Spleen (tissue), 11 donors: ENCODE results near the gene AMPD1. TPM values are rescaled to one million over a fixed set of nuclear protein-coding genes. Genes with fewer than 3 reads are reported as not detected.

Experiments used
- DNase-seq: peaks from one replicate; pipeline ENCODE4 v3.0.0-alpha.2; 2020
- H3K27ac ChIP-seq, 8 donors: fragments of 200-600 bp; sonication (generic) in 7 of 8; 1 replicate in 4 of 8; 2 replicates in 4 of 8; pipeline versions ENCODE4 v1.5.0 to v1.8.0; 2016 to 2021; ENCODE audit warnings: inconsistent platforms in 4 of 8, mild to moderate bottlenecking in 4 of 8, moderate library complexity in 1 of 8
- H3K27me3 ChIP-seq, 7 donors: fragments of 200-600 bp; sonication (generic) in 6 of 7; replicated peaks in 1 of 7; 1 replicate in 4 of 7; 2 replicates in 3 of 7; pipeline versions ENCODE4 v1.5.0 to v1.8.0; 2016 to 2021; ENCODE audit warnings: inconsistent platforms in 3 of 7, mild to moderate bottlenecking in 1 of 7
- H3K36me3 ChIP-seq, 6 donors: fragments of 200-600 bp; sonication (generic) in 5 of 6; 1 replicate in 4 of 6; 2 replicates in 2 of 6; pipeline versions ENCODE4 v1.5.0 to v1.8.0; 2016 to 2021; ENCODE audit warnings: inconsistent platforms in 2 of 6
- H3K4me1 ChIP-seq, 6 donors: fragments of 200-600 bp; sonication (generic) in 5 of 6; 1 replicate in 3 of 6; 2 replicates in 3 of 6; pipeline versions ENCODE4 v1.5.0 to v1.8.0; 2016 to 2021; ENCODE audit warnings: inconsistent platforms in 3 of 6
- H3K4me3 ChIP-seq, 8 donors: fragments of 200-600 bp; sonication (generic) in 7 of 8; 1 replicate in 4 of 8; 2 replicates in 4 of 8; pipeline versions ENCODE4 v1.5.0 to v1.8.0; 2016 to 2021; ENCODE audit warnings: inconsistent platforms in 4 of 8, mild to moderate bottlenecking in 4 of 8, moderate library complexity in 2 of 8
- H3K9me3 ChIP-seq, 8 donors: fragments of 200-600 bp; sonication (generic) in 7 of 8; 1 replicate in 4 of 8; 2 replicates in 4 of 8; pipeline versions ENCODE4 v1.5.0 to v1.8.0; 2016 to 2021; ENCODE audit warnings: inconsistent platforms in 4 of 8
- CTCF ChIP-seq, 11 experiments: fragments of 200-600 bp in 7 of 11; fragments of 450-650 bp in 4 of 11; sonication (generic) in 4 of 11; IDR thresholded peaks in 8 of 11; conservative IDR thresholded peaks in 3 of 11; 1 replicate in 7 of 11; 2 replicates in 4 of 11; pipeline versions ENCODE4 v1.4.0 to v1.8.0; 2016 to 2021; ENCODE audit warnings: antibody characterized with exemption in 11 of 11, inconsistent platforms in 4 of 11, mild to moderate bottlenecking in 1 of 11
- POLR2A ChIP-seq, 3 donors: fragments of 450-650 bp; IDR thresholded peaks; one replicate each; pipeline ENCODE4 v1.5.1; 2017; ENCODE audit warnings: antibody characterized with exemption in 3 of 3, mild to moderate bottlenecking in 1 of 3
- POLR2AphosphoS5 ChIP-seq, 3 donors: sonication (generic); formaldehyde crosslinking; IDR thresholded peaks; one replicate each; pipeline ENCODE4 v1.5.1; 2017; ENCODE audit warnings: antibody characterized with exemption in 3 of 3
- WGBS, 5 donors: extraction: QIAGEN DNeasy Blood & Tissue Kit in 3 of 5; methylation state at CpG; one replicate each; pipeline versions ENCODE4 v1.1.5 to v1.1.7; 2013 to 2018; 5-methylcytosine and 5-hydroxymethylcytosine counted together
- intact Hi-C: fragments of 100-400 bp; cut with DNase I; formaldehyde crosslinking; loops from one replicate; pipeline ENCODE4 v1.15.0; 2023; ENCODE audit warnings: low total_unique reads
- polyA plus RNA-seq, 3 donors: library from polyadenylated mRNA; stranded (reverse); fragments of 200-250 nt; gene quantifications; one replicate each; pipeline ENCODE4 v1.2.1, GENCODE V29; 2013
- total RNA-seq, 7 donors: library from RNA; depleted of rRNA in 3 of 7; stranded (reverse); fragments of >200 nt in 3 of 7; fragmentation: NEBNext Ultra II Directional in 4 of 7; extraction: Animal tissue kit (Norgen Biotek cat#: 25700) in 4 of 7; gene quantifications; one replicate each; pipeline versions ENCODE4 v1.1.0 to v1.2.1, GENCODE V29; 2016 to 2021
- donor health status: healthy with polysubstance abuse.
- donor health status: DM: no; HTN: no; CAD: no; lungs with moderate emphysema.
- donor health status: DM: no; HTN: no; CAD: no.
- donor health status: Bipolar disorder and iron deficiency.
- donor health status: healthy.
- donor health status: DM: no; HTN: no; CAD: no.
- donor health status: DM: yes; HTN: yes; CAD: no.

AMPD1 gene
- total and polyA plus RNA-seq, 10 donors: 0.09 to 3.1 (median 1.2) TPM

DNA sequence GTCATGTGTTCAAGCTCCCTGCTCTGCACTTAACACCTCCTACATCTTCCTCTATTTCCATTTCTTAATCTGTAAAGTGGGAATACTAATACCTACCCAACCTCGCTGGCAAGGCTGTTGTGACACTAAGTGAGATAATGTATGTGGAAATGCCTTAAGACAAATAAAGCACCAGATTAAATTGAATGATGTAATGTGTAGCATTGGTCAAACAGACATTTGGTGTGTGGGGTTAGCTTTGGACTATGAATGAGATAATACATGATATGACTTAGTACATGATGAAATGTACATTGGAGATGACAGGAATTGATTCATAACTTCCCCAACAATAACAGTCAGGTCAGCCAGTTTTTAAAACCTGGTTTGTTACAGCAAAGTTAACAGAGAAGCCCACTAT is 5.2 kb downstream of the AMPD1 start:
- no peaks in the 10 kb centered on the region for H3K36me3 ChIP-seq
- intact Hi-C loops: no loop called here

GRCh38 chr1:114688526-114688925 is 6.8 kb downstream of the AMPD1 start:
- no peak for TF ChIP-seq CTCF (IDR thresholded peaks at IDR 0.05 in 8 of 11, conservative IDR thresholded peaks at IDR 0.05 in 3 of 11)
- TF ChIP-seq POLR2A (IDR thresholded peaks at IDR 0.05): no peak
- no peak for TF ChIP-seq POLR2AphosphoS5 (IDR thresholded peaks at IDR 0.05)
- no peaks in the 10 kb centered on the region for H3K9me3 ChIP-seq
- intact Hi-C loops: no loop called here
- WGBS, 5 donors: 73 to 83% (median 80%) methylated on average over 4 of the region's 4 CpGs
- H3K36me3 ChIP-seq: no peaks in the 10 kb centered on the region
- H3K4me1 ChIP-seq: no peaks in the 10 kb centered on the region
- H3K27me3 ChIP-seq: peaks cover 0 to 21% (median 1%) of the 10 kb centered on the region in 7 donors
- no peak overlapping the region for H3K27ac ChIP-seq
- DNase-seq: no peak
- H3K4me3 ChIP-seq: no peak overlapping the region

More for the DNA sequence above, 5.2 kb downstream of the AMPD1 start:
- Histone ChIP-seq H3K9me3 (no peaks in the 10 kb centered on the region), H3K27me3 (peaks cover 0 to 19% (median 0%) of the 10 kb centered on the region in 7 donors), H3K27ac (no peak overlapping the region), H3K4me1 (no peaks in the 10 kb centered on the region), H3K4me3 (no peak overlapping the region)
- TF ChIP-seq POLR2A (IDR thresholded peaks at IDR 0.05) (no peak), POLR2AphosphoS5 (IDR thresholded peaks at IDR 0.05) (no peak), CTCF (IDR thresholded peaks at IDR 0.05 in 8 of 11, conservative IDR thresholded peaks at IDR 0.05 in 3 of 11) (no peak)
- 73 to 85% (median 76%) methylated on average over 1 of the region's 1 CpG for WGBS, 5 donors
- no peak for DNase-seq

DNA sequence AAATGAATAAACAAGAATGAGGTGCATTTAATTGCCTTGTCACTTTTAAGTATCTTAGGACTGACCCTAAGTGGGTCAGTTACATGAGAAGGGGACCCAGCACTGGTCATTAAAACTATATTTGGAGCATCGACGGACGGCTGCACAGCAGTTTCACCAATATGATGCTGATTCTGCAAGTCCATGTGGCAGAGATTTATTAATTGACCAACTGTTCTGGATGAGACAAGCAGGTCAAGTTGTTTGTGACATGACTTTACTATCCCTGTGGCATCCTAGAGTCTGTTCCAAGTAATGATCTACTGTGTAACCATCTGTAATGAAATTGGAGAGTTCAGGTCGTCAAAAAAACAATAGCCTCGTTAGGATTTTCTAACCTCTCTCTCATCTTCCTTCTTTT is 9.5 kb downstream of the AMPD1 start:
- Histone ChIP-seq H3K9me3 (no peaks in the 10 kb centered on the region), H3K27ac (no peak overlapping the region), H3K36me3 (no peaks in the 10 kb centered on the region), H3K27me3 (peaks cover 0 to 21% (median 4%) of the 10 kb centered on the region in 7 donors), H3K4me3 (no peak overlapping the region), H3K4me1 (no peaks in the 10 kb centered on the region)
- intact Hi-C loops: no loop called here
- no peak for DNase-seq
- no peak for TF ChIP-seq CTCF (IDR thresholded peaks at IDR 0.05 in 8 of 11, conservative IDR thresholded peaks at IDR 0.05 in 3 of 11)
- TF ChIP-seq POLR2A (IDR thresholded peaks at IDR 0.05): no peak
- TF ChIP-seq POLR2AphosphoS5 (IDR thresholded peaks at IDR 0.05): no peak
- WGBS, 5 donors: 76 to 85% (median 82%) methylated on average over 5 of the region's 5 CpGs

- peaks cover 0 to 23% (median 0%) of the 10 kb centered on the region in 7 donors for H3K27me3 ChIP-seq
- intact Hi-C loops: no loop called here
- DNase-seq: no peak
- no peaks in the 10 kb centered on the region for H3K36me3 ChIP-seq
- no peaks in the 10 kb centered on the region for H3K4me1 ChIP-seq
- no peak overlapping the region for H3K4me3 ChIP-seq
- WGBS, 5 donors: 73 to 91% (median 83%) methylated on average over 5 of the region's 5 CpGs
- no peak overlapping the region for H3K27ac ChIP-seq
- H3K9me3 ChIP-seq: no peaks in the 10 kb centered on the region
- TF ChIP-seq POLR2A (IDR thresholded peaks at IDR 0.05) (no peak), POLR2AphosphoS5 (IDR thresholded peaks at IDR 0.05) (no peak), CTCF (IDR thresholded peaks at IDR 0.05 in 8 of 11, conservative IDR thresholded peaks at IDR 0.05 in 3 of 11) (no peak)
These were observed 17.7 kb downstream of the AMPD1 start for GRCh38 chr1:114677691-114678090.
